Inflammatory macrophage treated with lipopolysaccharide for 1 hour (primary cell): ENCODE data around the gene MAP2K5.
"Not testable (repeated sequence)": the region's sequence is repeated elsewhere in the genome, so short reads cannot be mapped to it uniquely, and the experiment has no call there.

Experiments
- DNase-seq, 2 donors: peaks; one replicate each; pipeline ENCODE4 v3.0.0-alpha.2; 2020 to 2022

MAP2K5 gene

GRCh38 chr15:67605871-67606270, 63.4 kb downstream of the MAP2K5 start:
- no peak for DNase-seq

DNA sequence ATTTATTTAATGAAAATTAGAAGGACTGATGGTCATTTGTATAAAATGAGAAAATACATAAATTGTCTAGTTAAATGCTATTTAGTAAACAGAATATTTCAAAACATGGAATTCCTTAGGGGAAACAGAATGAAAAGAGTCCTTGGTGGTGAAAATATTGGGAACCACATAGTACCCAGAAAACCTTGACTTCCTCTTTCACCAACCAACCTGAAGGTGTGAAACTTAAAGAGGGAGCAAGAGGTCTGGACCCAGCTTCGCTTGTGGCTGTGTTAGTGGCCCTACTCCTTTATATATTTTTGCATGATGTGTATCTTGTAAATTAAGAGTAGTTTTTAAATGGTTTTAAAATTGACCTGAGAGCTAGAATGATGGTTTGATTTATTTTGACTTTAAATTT, 64.2 kb downstream of the MAP2K5 start:
- no peak for DNase-seq

DNA sequence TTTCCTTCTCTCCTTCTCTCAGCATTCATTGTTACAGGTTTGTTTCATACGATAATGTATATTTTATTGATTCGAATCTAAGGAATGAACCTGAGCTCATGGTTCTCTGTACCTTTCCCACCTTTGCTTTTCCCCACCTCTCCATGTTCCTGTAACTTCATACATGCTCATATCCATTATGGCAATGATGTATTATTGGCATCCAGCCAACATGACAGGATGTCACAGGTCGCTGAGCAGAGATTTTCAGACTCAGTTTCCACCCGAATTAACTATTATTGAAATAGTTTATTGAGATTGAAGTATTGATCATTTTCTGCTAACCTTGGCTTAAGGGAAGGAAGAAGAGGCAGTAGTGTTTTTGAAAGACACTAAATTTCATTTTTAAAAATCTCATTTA, 64.8 kb downstream of the MAP2K5 start:
- no peak for DNase-seq

DNA sequence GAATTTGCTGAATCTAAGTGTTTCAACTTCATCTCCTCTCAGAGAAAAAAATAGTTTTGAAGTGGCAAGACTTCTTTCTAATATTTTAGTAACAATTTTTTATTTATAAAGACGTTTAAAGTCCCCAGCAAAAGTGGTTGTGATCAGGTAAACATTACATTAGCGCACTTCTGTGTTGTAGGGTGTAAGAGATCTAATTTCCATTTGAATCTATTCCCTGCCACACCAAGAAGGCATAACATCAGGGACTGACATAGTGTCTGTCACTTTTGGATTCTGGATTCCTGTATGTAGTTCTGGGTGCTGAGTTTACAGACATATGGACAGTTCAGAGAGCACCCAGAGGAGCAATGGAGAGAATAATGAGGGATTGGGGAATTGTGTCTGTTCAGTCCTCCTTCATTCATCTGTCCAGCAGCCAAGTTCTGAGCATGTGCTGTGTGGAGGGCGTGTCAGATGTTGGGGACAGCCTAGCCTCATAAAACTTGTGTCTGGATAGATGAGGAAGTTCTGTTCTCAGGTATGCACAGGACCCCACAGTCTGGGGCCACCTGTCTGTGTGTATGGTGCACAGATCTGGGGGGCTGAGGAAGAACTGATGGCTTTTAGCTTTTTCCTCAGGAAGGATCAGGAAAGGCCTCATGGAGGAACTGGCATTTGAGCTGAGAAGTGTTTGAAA, 65.6 kb downstream of the MAP2K5 start:
- DNase-seq, result no peak

GRCh38 chr15:67608638-67608959, 66.1 kb downstream of the MAP2K5 start:
- no peak for DNase-seq

- no peak for DNase-seq
Measured at GRCh38 chr15:67611370-67612369, 69.2 kb downstream of the MAP2K5 start.

DNA sequence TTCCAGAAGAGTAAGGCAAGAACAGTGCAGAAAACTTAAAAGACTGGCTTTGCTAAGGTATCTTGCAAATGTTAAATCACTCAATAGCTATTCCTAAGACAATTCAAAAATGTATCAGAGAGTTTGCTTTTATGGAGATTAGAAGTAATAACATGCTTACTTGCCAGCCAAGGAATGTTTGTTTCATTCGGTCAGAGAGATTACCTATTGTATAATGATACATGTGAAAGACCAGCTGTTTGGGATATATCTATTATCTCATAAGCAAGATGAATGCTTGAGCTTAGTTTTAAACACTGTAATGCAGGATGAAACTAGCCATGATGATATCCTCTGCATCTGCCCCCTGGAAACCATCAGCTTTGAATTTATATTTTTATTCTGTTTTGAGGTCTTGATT, 70.7 kb downstream of the MAP2K5 start:
- no peak for DNase-seq

GRCh38 chr15:67613708-67614107, 71.2 kb downstream of the MAP2K5 start:
- DNase-seq, result no peak

- DNase-seq, result not testable (repeated sequence)
Measured at GRCh38 chr15:67615131-67615534, 72.6 kb downstream of the MAP2K5 start.

GRCh38 chr15:67618297-67618696, 75.8 kb downstream of the MAP2K5 start:
- DNase-seq, result no peak

GRCh38 chr15:67622110-67622509, 79.6 kb downstream of the MAP2K5 start:
- no peak for DNase-seq

GRCh38 chr15:67632261-67632660, 89.8 kb downstream of the MAP2K5 start:
- no peak for DNase-seq

DNA sequence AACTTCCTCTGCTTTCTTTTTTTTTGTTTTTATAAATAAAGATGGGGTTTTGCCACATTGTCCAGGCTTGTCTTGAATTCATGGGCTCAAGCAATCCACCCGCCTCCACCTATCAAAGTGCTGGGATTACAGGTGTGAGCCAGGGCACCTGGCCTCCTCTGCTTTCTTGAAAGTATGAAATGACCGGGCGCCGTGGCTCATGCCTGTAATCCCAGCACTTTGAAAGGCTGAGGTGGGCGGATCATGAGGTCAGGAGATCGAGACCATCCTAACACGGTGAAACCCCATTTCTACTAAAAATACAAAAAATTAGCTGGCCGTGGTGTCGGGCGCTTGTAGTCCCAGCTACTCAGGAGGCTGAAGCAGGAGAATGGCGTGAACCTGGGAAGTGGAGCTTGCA, 93.4 kb downstream of the MAP2K5 start:
- not testable (repeated sequence) for DNase-seq

DNA sequence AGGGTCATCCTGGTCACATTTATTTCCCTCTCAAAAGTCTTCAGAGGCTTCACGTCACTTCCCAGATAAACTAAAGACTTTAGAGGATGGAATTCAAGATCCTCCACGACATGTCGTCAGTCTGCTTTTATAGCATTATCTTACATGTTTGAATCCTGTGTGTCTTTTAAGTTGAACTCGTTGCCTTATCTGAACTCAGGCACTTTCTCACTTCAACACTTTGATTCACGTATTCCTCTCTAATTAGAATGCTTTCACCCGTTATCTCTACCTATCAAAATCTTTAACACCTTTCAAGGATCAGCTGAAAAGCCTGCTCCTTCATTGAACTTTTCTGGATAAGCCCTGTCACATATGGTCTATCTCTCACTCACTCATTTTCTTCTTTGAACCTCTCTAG, 97.1 kb downstream of the MAP2K5 start:
- no peak for DNase-seq

DNA sequence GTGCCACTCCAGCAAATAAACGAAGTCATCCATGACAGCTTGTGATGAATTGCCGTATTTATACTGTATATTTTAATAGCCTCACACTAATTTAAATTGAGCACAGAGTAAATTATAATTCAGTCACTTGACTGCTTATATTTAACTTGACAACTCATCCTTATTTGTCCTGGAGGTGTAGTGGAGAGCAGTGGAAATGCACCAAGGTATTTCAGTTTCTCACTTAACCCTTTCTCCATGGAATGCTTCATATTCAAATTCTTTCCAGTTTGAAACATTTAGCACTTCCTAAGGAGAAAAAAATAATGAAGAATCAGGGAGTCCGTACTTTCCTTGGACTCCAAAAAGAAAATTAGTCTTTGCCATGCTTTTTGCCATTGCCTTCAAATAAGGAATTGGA, 99.0 kb downstream of the MAP2K5 start:
- no peak for DNase-seq

DNA sequence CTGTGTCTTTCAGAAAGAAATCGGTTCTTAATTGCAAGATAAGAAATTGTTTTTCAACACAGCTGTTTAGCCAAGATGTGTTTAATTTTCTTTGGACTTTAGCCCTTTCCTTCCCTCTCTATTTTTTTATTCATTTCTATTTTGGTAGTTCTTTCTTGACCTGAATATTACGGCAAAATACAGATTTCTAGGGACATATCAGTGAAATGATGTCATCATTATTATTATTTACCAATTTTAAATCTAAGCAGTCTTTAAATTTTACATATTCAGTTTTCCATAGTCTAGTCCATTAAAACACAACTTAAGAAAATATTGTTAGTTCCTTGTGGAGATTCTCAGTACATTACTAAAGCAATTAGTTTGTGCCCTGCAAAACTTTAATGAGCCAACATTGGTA, 104.3 kb downstream of the MAP2K5 start:
- no peak for DNase-seq

- no peak for DNase-seq
Measured at GRCh38 chr15:67652586-67652985, 110.1 kb downstream of the MAP2K5 start.

DNA sequence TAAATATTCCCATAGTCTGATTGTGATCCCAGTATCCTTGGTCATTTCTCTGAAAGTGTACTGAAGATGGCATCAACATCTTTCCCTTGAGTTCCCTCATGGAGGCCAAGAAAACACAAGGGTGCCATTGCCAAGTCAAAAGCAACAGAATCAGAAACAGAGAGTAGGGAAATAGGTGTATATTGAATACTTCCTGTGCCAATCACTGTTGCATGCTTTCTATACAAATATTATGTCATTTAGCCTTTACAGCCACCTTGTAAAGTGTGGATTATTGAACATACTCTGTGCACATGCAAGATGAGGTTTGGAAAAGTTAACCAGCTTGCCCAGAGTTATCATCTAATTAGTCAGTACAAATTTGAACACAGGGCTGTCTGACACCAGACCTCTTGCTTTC, 117.9 kb downstream of the MAP2K5 start:
- DNase-seq, result no peak

GRCh38 chr15:67660874-67661606, 118.5 kb downstream of the MAP2K5 start:
- no peak for DNase-seq

DNA sequence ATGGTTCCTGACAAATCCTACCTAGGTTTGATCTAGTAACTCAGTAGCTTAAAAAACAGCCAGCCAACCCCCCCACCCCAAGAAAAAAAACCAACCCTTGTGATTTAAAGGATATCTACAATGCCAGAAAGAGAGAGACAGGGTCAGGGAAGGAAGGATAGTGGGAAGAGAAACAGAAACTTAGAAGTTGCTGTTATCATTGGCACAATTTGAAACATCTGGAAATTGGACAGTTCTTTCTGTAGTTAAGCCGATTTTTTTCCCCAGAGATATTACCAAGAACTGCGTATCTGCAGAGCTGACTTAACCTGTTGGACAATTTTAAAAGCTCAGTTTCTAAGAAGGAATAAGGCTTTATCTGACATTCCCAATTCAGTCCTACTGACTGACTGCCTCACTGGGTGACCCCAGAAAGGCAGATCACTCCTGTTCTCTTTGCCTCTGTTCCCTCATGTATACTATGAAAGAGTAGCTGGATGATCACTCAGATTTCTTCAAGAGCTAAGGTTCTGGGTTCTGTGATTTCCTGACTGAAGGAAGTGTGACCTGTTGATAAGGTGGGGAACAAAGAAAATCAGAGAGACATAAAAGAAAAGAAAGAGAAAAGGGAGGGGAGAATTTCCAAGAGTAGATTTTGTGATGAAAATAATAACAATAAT, 128.3 kb downstream of the MAP2K5 start:
- DNase-seq, result no peak

DNA sequence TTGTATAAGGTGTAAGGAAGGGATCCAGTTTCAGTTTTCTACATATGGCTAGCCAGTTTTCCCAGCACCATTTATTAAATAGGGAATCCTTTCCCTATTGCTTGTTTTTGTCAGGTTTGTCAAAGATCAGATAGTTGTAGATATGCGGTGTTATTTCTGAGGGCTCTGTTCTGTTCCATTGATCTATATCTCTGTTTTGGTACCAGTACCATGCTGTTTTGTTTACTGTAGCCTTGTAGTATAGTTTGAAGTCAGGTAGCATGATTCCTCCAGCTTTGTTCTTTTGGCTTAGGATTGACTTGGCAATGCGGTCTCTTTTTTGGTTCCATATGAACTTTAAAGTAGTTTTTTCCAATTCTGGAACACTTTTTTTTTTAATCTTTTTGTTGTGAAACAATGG, 130.3 kb downstream of the MAP2K5 start:
- not testable (repeated sequence) for DNase-seq

- DNase-seq, result no peak
Measured at GRCh38 chr15:67674983-67675382, 132.5 kb downstream of the MAP2K5 start.

DNA sequence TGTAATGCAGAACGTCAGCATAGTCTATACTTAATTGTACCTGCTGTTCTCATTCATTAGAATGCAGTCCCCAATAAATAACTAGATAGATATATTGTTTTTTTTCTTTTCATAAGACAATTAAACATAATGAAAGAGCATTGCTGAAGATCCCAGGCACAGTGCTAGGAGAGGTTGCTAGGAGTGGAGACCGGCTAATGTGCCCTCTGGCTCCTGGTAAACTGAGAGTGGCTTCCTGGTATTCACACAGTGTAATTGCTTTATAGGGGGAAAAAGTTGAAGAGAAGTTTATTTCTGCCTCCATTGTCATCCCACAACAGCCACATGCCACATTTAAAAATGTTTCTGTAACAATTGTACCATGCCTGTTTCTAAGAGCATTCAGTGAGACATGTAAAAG, 135.6 kb downstream of the MAP2K5 start:
- no peak for DNase-seq
